ENCODE data around the gene MLST8. TPM values are rescaled to one million over a fixed set of nuclear protein-coding genes. Genes with fewer than 3 reads are reported as not detected.
A peak's percentile ranks its signal among the peaks of the same experiment; 100 is the strongest.
"Not testable (repeated sequence)": the region's sequence is repeated elsewhere in the genome, so short reads cannot be mapped to it uniquely, and the experiment has no call there.

The MLST8 gene
- total RNA-seq, 1 experiment from 2014 or later = 53.1 TPM

GRCh38 chr16:2200313-2200712 is 4.9 kb upstream of the MLST8 start:
- POLR2A ChIA-PET = no interaction called here
- Mint-ChIP-seq H3K36me3 (ENCODE audit: insufficient read depth, unreplicated experiment) (peaks cover 15% of the 10 kb centered on the region), H3K27ac (ENCODE audit: unreplicated experiment) (no peak overlapping the region), H3K9me3 (ENCODE audit: unreplicated experiment) (no peaks in the 10 kb centered on the region), H3K4me3 (ENCODE audit: unreplicated experiment) (no peak overlapping the region), H3K27me3 (ENCODE audit: insufficient read depth, unreplicated experiment) (no peaks in the 10 kb centered on the region), H3K4me1 (ENCODE audit: low read depth, unreplicated experiment) (peaks cover 7% of the 10 kb centered on the region)
- DNase-seq = no peak
- H3K9me3 ChIP-seq = no peaks in the 10 kb centered on the region
- peaks cover 4% of the 10 kb centered on the region for H3K4me1 ChIP-seq
- no peak overlapping the region for H3K4me3 ChIP-seq (ENCODE audit: low read depth, low read length)
- CTCF ChIA-PET = no interaction called here
- intact Hi-C loops (cut with micrococcal nuclease; ENCODE audit: unreplicated experiment) = no loop called here
- no TSS peak for BruUV-seq (replicated peaks)
- no peak for TF ChIP-seq CTCF (IDR thresholded peaks at IDR 0.05; ENCODE audit: insufficient read depth in 1 of 2, low read depth in 1 of 2, low read length in 1 of 2, severe bottlenecking in 1 of 2, unreplicated experiment in 1 of 2)
- no peaks in the 10 kb centered on the region for H3K27me3 ChIP-seq (replicated peaks; ENCODE audit: control insufficient read depth, insufficient read depth, low read length)
- no peaks in the 10 kb centered on the region for H3K36me3 ChIP-seq (ENCODE audit: control insufficient read depth, insufficient read depth, low read length)

- peaks cover 14% of the 10 kb centered on the region for H3K4me1 Mint-ChIP-seq (ENCODE audit: low read depth, unreplicated experiment)
- H3K9me3 ChIP-seq; BruUV-seq (replicated peaks); H3K36me3 ChIP-seq (ENCODE audit: control insufficient read depth, insufficient read depth, low read length); CTCF ChIA-PET; H3K27ac Mint-ChIP-seq (ENCODE audit: unreplicated experiment); intact Hi-C loops (cut with micrococcal nuclease; ENCODE audit: unreplicated experiment); H3K27me3 Mint-ChIP-seq (ENCODE audit: insufficient read depth, unreplicated experiment); H3K9me3 Mint-ChIP-seq (ENCODE audit: unreplicated experiment); DNase-seq; H3K4me3 ChIP-seq (ENCODE audit: low read depth, low read length); H3K4me1 ChIP-seq; H3K27me3 ChIP-seq (replicated peaks; ENCODE audit: control insufficient read depth, insufficient read depth, low read length): not testable (repeated sequence)
- peaks cover 31% of the 10 kb centered on the region for H3K36me3 Mint-ChIP-seq (ENCODE audit: insufficient read depth, unreplicated experiment)
- peak overlapping the region; percentile 61 for H3K4me3 Mint-ChIP-seq (ENCODE audit: unreplicated experiment)
- POLR2A ChIA-PET = interaction anchor here (0.7 kb wide), 1 partner anchor 238 kb away, joined by 3 read pairs; the partner anchor contains the start of gene RPS2
These were observed 2.0 kb upstream of the MLST8 start for GRCh38 chr16:2203119-2203688.

DNA sequence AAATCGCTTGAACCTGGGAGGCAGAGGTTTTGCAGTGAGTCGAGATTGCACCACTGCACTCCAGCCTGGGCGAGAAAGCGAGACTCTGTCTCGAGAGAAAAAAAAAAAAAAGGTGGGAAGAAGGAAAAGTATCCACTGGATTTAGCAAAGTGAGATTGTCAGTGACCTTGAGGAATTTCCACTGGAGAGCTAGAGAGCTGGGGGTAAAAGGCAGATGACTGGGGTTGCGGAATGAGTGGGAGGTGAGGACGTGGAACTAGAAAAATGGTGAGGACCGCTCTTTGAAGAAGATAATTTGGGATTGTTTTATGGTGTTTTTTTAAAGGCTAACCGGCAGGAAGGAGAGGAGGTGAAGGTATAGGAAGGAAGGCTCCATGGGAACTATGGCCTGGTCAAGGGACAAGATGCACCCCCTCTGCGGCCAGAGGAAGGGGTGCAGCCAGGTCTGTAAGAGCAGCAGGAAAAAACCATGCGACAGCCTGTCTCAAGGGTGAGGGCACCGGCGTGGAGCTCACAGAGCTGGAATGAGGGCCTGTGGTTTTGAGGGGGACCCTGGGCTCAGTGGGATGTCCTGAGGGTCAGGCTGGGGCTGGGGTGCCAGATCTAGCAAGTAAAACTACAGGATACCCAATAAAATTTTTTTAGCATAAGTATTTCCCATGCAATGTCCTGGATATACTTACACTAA is 694 bp upstream of the MLST8 start:
- POLR2A ChIA-PET = interaction anchor here (0.6 kb wide), 1 partner anchor 10 kb away, joined by 4 read pairs; the partner anchor contains the start of gene PGP
- DNase-seq = no peak
- Mint-ChIP-seq H3K4me3 (ENCODE audit: unreplicated experiment) (peak overlapping the region; percentile 72), H3K4me1 (ENCODE audit: low read depth, unreplicated experiment) (peaks cover 14% of the 10 kb centered on the region), H3K27ac (ENCODE audit: unreplicated experiment) (peak overlapping the region; percentile 1), H3K9me3 (ENCODE audit: unreplicated experiment) (no peaks in the 10 kb centered on the region), H3K27me3 (ENCODE audit: insufficient read depth, unreplicated experiment) (no peaks in the 10 kb centered on the region), H3K36me3 (ENCODE audit: insufficient read depth, unreplicated experiment) (peaks cover 44% of the 10 kb centered on the region)
- H3K4me1 ChIP-seq = no peaks in the 10 kb centered on the region; the same call in 1 of the 2 replicates
- BruUV-seq (replicated peaks) = TSS peak; percentile 57
- peak overlapping the region; percentile 90 for H3K4me3 ChIP-seq (ENCODE audit: low read depth, low read length)
- CTCF ChIA-PET = no interaction called here
- no peaks in the 10 kb centered on the region for H3K9me3 ChIP-seq
- no peak for TF ChIP-seq CTCF (IDR thresholded peaks at IDR 0.05; ENCODE audit: insufficient read depth in 1 of 2, low read depth in 1 of 2, low read length in 1 of 2, severe bottlenecking in 1 of 2, unreplicated experiment in 1 of 2)
- intact Hi-C loops (cut with micrococcal nuclease; ENCODE audit: unreplicated experiment) = no loop called here
- H3K27me3 ChIP-seq (replicated peaks; ENCODE audit: control insufficient read depth, insufficient read depth, low read length) = no peaks in the 10 kb centered on the region
- peaks cover 3% of the 10 kb centered on the region for H3K36me3 ChIP-seq (ENCODE audit: control insufficient read depth, insufficient read depth, low read length)

Measured in Caco-2 (cell line).